Measurements from ENCODE around the gene KRTCAP2.
"Not testable (repeated sequence)": the region's sequence is repeated elsewhere in the genome, so short reads cannot be mapped to it uniquely, and the experiment has no call there.

The KRTCAP2 gene

GRCh38 chr1:155198547-155198906, 25.4 kb upstream of the KRTCAP2 start:
- no peak for DNase-seq

GRCh38 chr1:155197901-155198546, 24.9 kb upstream of the KRTCAP2 start:
- no peak for DNase-seq

GRCh38 chr1:155196893-155197638, 24.0 kb upstream of the KRTCAP2 start:
- no peak for DNase-seq

- DNase-seq: no peak
Observed at GRCh38 chr1:155196103-155196892, 23.2 kb upstream of the KRTCAP2 start.

GRCh38 chr1:155195201-155196102, 22.3 kb upstream of the KRTCAP2 start:
- no peak for DNase-seq

GRCh38 chr1:155193991-155194240, 20.8 kb upstream of the KRTCAP2 start:
- not testable (repeated sequence) for DNase-seq

GRCh38 chr1:155193275-155193990, 20.3 kb upstream of the KRTCAP2 start:
- DNase-seq: peak; percentile 79

GRCh38 chr1:155192346-155193274, 19.5 kb upstream of the KRTCAP2 start:
- no peak for DNase-seq

GRCh38 chr1:155191904-155192303, 18.8 kb upstream of the KRTCAP2 start:
- DNase-seq: no peak

- not testable (repeated sequence) for DNase-seq
Observed at GRCh38 chr1:155189926-155190325, 16.8 kb upstream of the KRTCAP2 start.

- no peak for DNase-seq
Observed at GRCh38 chr1:155188268-155188667, 15.2 kb upstream of the KRTCAP2 start.

- DNase-seq: no peak
Observed at GRCh38 chr1:155187456-155187891, 14.4 kb upstream of the KRTCAP2 start.

- DNase-seq: no peak
Observed at GRCh38 chr1:155186794-155187455, 13.8 kb upstream of the KRTCAP2 start.

GRCh38 chr1:155186067-155186793, 13.1 kb upstream of the KRTCAP2 start:
- no peak for DNase-seq

- no peak for DNase-seq
Observed at GRCh38 chr1:155185783-155186066, 12.6 kb upstream of the KRTCAP2 start.

GRCh38 chr1:155184835-155185782, 12.0 kb upstream of the KRTCAP2 start:
- peak; percentile 90 for DNase-seq

- DNase-seq: no peak
Observed at GRCh38 chr1:155184351-155184811, 11.3 kb upstream of the KRTCAP2 start.

GRCh38 chr1:155183775-155184221, 10.7 kb upstream of the KRTCAP2 start:
- DNase-seq: no peak
